HepG2 (cell line): Measurements from ENCODE around the gene FAP.

Experiments
- CHD2 ChIP-seq: IDR thresholded peaks from 2 replicates; pipeline ENCODE4 v1.6.1; 2011; ENCODE audit warnings: low read depth, low read length, improper control_type of control experiment
- HMGA1 ChIP-seq: sonication (generic); formaldehyde crosslinking; conservative IDR thresholded peaks from 2 replicates; pipeline ENCODE4 v1.4.0; 2020; ENCODE audit warnings: missing genetic modification reagents
- MXI1 ChIP-seq: IDR thresholded peaks from 3 replicates; pipeline ENCODE4 v1.6.1; 2012; ENCODE audit warnings: low read depth, low read length, inconsistent platforms, borderline replicate concordance
- RELA ChIP-seq: sonication (generic); formaldehyde crosslinking; IDR thresholded peaks from 2 replicates; pipeline ENCODE4 v1.4.0; 2020; ENCODE audit warnings: missing genetic modification reagents
- ZNF501 ChIP-seq: sonication (generic); formaldehyde crosslinking; IDR thresholded peaks from 2 replicates; pipeline ENCODE4 v1.5.1; 2020; ENCODE audit warnings: mild to moderate bottlenecking, moderate library complexity, missing genetic modification reagents

- no peak for TF ChIP-seq ZNF501
- no peak for TF ChIP-seq RELA (CRISPR knock-in tag)
- TF ChIP-seq HMGA1 (CRISPR knock-in tag): no peak
- no peak for TF ChIP-seq CHD2
- TF ChIP-seq MXI1: no peak
Observed at GRCh38 chr2:162277381-162277780, 34.1 kb upstream of the FAP start.
